Keratinocyte (primary cell): ENCODE data around the gene TMC1.
"Not testable (repeated sequence)": the region's sequence is repeated elsewhere in the genome, so short reads cannot be mapped to it uniquely, and the experiment has no call there.

Experiments used
- CTCF ChIP-seq, 3 experiments: IDR thresholded peaks in 1 of 3; conservative IDR thresholded peaks in 1 of 3; optimal IDR thresholded peaks in 1 of 3; 2 replicates in 2 of 3; 3 replicates in 1 of 3; pipeline versions ENCODE3 to v1.5.1; 2011; ENCODE audit warnings: low read length in 3 of 3, mild to moderate bottlenecking in 3 of 3, moderate library complexity in 2 of 3, control low read depth in 1 of 3, inconsistent platforms in 1 of 3; ENCODE audit not compliant: insufficient read depth in 2 of 3; ENCODE audit errors: extremely low read depth in 1 of 3
- EZH2 ChIP-seq: IDR thresholded peaks from one replicate; pipeline ENCODE4 v1.6.1; 2012; ENCODE audit warnings: inconsistent platforms, mild to moderate bottlenecking, low read length, moderate library complexity

GRCh38 chr9:72806313-72806809 is 285.0 kb downstream of the TMC1 start:
- TF ChIP-seq CTCF (optimal IDR thresholded peaks at IDR 0.05 in 1 of 3, IDR thresholded peaks at IDR 0.05 in 1 of 3, conservative IDR thresholded peaks at IDR 0.05 in 1 of 3; ENCODE audit: extremely low read depth in 1 of 3, insufficient read depth in 2 of 3, low read length in 3 of 3); EZH2: not testable (repeated sequence)
